Measurements from ENCODE around the gene RHOF. TPM values are rescaled to one million over a fixed set of nuclear protein-coding genes. Genes with fewer than 3 reads are reported as not detected.

RHOF gene
- polyA plus RNA-seq, 1 of the 3 experiments (the other 2 are of a cell fraction), result 5.0 TPM

DNA sequence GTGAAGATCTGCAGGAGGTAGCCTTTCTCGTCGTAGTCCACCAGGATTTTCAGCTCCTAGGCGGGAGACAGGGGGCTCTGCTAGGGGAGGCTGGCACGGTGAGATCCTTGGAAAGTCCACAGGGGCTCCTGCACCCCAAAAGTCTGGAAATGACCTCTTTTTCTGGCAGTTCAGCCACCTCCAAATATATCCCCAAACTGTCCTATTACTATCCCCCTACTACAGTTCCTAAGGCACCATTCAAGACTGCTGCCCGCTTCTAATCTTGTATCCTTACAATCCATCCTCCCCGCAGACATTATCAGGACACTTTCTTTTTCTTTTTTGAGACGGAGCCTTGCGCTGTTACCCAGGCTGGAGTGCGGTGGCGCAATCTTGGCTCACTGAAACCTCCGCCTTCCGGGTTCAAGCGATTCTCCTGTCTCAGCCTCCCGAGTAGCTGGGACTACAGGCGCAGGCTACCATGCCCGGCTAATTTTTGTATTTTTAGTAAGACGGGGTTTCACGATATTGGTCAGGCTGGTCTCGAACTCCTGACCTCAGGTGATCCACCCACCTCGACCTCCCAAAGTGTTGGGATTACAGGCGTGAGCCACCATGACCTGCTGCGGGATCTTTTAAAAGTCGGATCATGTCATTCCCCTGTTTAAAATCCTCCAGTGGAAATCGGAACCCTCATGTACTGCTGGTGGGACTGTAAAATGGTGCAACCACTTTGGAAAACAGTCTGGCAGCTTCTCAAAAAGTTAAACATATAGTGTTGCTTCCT, 46.7 kb upstream of the RHOF start:
- no peaks in the 10 kb centered on the region for H3K27me3 ChIP-seq (ENCODE audit: insufficient read depth)
- no peaks in the 10 kb centered on the region for H4K20me1 ChIP-seq (ENCODE audit: insufficient read depth)
- H3K36me3 ChIP-seq (replicated peaks in 1 of 2; ENCODE audit: control insufficient read depth in 1 of 2, insufficient read depth in 2 of 2, low read length in 1 of 2), result no peaks in the 10 kb centered on the region
- H2AFZ ChIP-seq (ENCODE audit: low read depth), result peak overlapping the region; percentile 95; the same call in 1 of the 2 replicates
- CTCF ChIA-PET, result interaction anchor here (3.3 to 7.6 kb wide), 3 partner anchors 13 to 45 kb away, joined by 11 to 49 read pairs (median 40); partner anchors contain the start of gene RHOF
- no peak for DNase-seq
- H3K27ac ChIP-seq (ENCODE audit: low read depth in 2 of 2, low read length in 1 of 2), result peak overlapping the region; percentile 29 to 43; a peak in 2 of 4 replicates
- no peak for TF ChIP-seq SIN3A (IDR thresholded peaks at IDR 0.05; ENCODE audit: borderline replicate concordance, low read depth, low read length)
- TF ChIP-seq, protein P1, sequence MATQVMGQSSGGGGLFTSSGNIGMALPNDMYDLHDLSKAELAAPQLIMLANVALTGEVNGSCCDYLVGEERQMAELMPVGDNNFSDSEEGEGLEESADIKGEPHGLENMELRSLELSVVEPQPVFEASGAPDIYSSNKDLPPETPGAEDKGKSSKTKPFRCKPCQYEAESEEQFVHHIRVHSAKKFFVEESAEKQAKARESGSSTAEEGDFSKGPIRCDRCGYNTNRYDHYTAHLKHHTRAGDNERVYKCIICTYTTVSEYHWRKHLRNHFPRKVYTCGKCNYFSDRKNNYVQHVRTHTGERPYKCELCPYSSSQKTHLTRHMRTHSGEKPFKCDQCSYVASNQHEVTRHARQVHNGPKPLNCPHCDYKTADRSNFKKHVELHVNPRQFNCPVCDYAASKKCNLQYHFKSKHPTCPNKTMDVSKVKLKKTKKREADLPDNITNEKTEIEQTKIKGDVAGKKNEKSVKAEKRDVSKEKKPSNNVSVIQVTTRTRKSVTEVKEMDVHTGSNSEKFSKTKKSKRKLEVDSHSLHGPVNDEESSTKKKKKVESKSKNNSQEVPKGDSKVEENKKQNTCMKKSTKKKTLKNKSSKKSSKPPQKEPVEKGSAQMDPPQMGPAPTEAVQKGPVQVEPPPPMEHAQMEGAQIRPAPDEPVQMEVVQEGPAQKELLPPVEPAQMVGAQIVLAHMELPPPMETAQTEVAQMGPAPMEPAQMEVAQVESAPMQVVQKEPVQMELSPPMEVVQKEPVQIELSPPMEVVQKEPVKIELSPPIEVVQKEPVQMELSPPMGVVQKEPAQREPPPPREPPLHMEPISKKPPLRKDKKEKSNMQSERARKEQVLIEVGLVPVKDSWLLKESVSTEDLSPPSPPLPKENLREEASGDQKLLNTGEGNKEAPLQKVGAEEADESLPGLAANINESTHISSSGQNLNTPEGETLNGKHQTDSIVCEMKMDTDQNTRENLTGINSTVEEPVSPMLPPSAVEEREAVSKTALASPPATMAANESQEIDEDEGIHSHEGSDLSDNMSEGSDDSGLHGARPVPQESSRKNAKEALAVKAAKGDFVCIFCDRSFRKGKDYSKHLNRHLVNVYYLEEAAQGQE (IDR thresholded peaks at IDR 0.05; ENCODE audit: low read depth, low read length), result no peak
- TF ChIP-seq, protein P2, sequence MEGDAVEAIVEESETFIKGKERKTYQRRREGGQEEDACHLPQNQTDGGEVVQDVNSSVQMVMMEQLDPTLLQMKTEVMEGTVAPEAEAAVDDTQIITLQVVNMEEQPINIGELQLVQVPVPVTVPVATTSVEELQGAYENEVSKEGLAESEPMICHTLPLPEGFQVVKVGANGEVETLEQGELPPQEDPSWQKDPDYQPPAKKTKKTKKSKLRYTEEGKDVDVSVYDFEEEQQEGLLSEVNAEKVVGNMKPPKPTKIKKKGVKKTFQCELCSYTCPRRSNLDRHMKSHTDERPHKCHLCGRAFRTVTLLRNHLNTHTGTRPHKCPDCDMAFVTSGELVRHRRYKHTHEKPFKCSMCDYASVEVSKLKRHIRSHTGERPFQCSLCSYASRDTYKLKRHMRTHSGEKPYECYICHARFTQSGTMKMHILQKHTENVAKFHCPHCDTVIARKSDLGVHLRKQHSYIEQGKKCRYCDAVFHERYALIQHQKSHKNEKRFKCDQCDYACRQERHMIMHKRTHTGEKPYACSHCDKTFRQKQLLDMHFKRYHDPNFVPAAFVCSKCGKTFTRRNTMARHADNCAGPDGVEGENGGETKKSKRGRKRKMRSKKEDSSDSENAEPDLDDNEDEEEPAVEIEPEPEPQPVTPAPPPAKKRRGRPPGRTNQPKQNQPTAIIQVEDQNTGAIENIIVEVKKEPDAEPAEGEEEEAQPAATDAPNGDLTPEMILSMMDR (IDR thresholded peaks at IDR 0.05), result no peak
- TF ChIP-seq, protein P3, sequence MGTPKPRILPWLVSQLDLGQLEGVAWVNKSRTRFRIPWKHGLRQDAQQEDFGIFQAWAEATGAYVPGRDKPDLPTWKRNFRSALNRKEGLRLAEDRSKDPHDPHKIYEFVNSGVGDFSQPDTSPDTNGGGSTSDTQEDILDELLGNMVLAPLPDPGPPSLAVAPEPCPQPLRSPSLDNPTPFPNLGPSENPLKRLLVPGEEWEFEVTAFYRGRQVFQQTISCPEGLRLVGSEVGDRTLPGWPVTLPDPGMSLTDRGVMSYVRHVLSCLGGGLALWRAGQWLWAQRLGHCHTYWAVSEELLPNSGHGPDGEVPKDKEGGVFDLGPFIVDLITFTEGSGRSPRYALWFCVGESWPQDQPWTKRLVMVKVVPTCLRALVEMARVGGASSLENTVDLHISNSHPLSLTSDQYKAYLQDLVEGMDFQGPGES (IDR thresholded peaks at IDR 0.05; ENCODE audit: low read depth, low read length), result no peak
- no peak for TF ChIP-seq SMC3 (IDR thresholded peaks at IDR 0.05; ENCODE audit: low read depth, low read length)
- no peak for TF ChIP-seq TEAD4 (IDR thresholded peaks at IDR 0.05; ENCODE audit: borderline replicate concordance, insufficient read depth)
- TF ChIP-seq NFIC (IDR thresholded peaks at IDR 0.05; ENCODE audit: borderline replicate concordance), result no peak
- no peak for TF ChIP-seq NRF1 (IDR thresholded peaks at IDR 0.05; ENCODE audit: low read depth, low read length)
- TF ChIP-seq POLR2AphosphoS5 (IDR thresholded peaks at IDR 0.05; ENCODE audit: low read depth, low read length), result no peak
- TF ChIP-seq FOSL2 (IDR thresholded peaks at IDR 0.05; ENCODE audit: borderline replicate concordance, low read depth), result no peak
- TF ChIP-seq FOXJ3 (CRISPR knock-in tag; IDR thresholded peaks at IDR 0.05), result no peak
- no peak for TF ChIP-seq CHD2 (IDR thresholded peaks at IDR 0.05; ENCODE audit: low read length, partially characterized antibody)
- TF ChIP-seq YY1 (IDR thresholded peaks at IDR 0.05; ENCODE audit: low read depth), result no peak
- no peak for TF ChIP-seq TAF1 (IDR thresholded peaks at IDR 0.05; ENCODE audit: borderline replicate concordance, low read depth, low read length)
- no peaks in the 10 kb centered on the region for H3K9me2 ChIP-seq
- H3K9me3 ChIP-seq, result no peaks in the 10 kb centered on the region
- peaks cover 5% of the 10 kb centered on the region for H3F3A ChIP-seq (replicated peaks; ENCODE audit: insufficient read depth)
- no peaks in the 10 kb centered on the region for H3K79me2 ChIP-seq (ENCODE audit: insufficient read depth)
- H3K4me1 ChIP-seq (ENCODE audit: control insufficient read depth in 1 of 2, insufficient read depth in 2 of 2, low read depth in 1 of 2, low read length in 1 of 2), result no peaks in the 10 kb centered on the region; a peak in 1 of 4 replicates
- POLR2A ChIA-PET, result no interaction called here
- peak overlapping the region; percentile 64 for H3K9ac ChIP-seq
- H3K4me2 ChIP-seq, result peak overlapping the region; percentile 81
- peak overlapping the region; percentile 57 to 74 for H3K4me3 ChIP-seq (ENCODE audit: low read depth in 2 of 2, low read length in 1 of 2)
- 58% methylated on average over 21 of the region's 24 CpGs for WGBS (ENCODE audit: low lambda C conversion rate)

Measured in SK-N-SH (cell line).